Stimulated activated CD8-positive, alpha-beta memory T cell treated with anti-CD3 and anti-CD28 coated beads, Interleukin-2, amount 100 ng/mL, for 1 hour (primary cell): ENCODE results near the gene EHD4.

Experiments used
- DNase-seq, 2 donors: peaks; one replicate each; pipeline ENCODE4 v3.0.0-alpha.2; 2020; ENCODE audit warnings: low read depth in 2 of 2

EHD4 gene

GRCh38 chr15:41980654-41981323 is 8.4 kb upstream of the EHD4 start:
- no peak for DNase-seq

- DNase-seq, result no peak
These were observed 7.3 kb upstream of the EHD4 start for GRCh38 chr15:41979493-41980266.

- no peak for DNase-seq
These were observed 6.2 kb upstream of the EHD4 start for GRCh38 chr15:41978534-41978933.

GRCh38 chr15:41977757-41978383 is 5.5 kb upstream of the EHD4 start:
- no peak for DNase-seq

- DNase-seq, result no peak
These were observed 3.3 kb upstream of the EHD4 start for GRCh38 chr15:41975669-41976068.

GRCh38 chr15:41974041-41974440 is 1.7 kb upstream of the EHD4 start:
- DNase-seq, result no peak

GRCh38 chr15:41971895-41972252 is 483 bp downstream of the EHD4 start:
- DNase-seq, result no peak

GRCh38 chr15:41971089-41971894 is 1.1 kb downstream of the EHD4 start:
- peak; percentile 43 to 65 for DNase-seq

GRCh38 chr15:41970456-41970855 is 1.9 kb downstream of the EHD4 start:
- DNase-seq, result no peak

GRCh38 chr15:41969851-41970431 is 2.4 kb downstream of the EHD4 start:
- DNase-seq, result no peak

- no peak for DNase-seq
These were observed 3.7 kb downstream of the EHD4 start for GRCh38 chr15:41968701-41969100.

GRCh38 chr15:41967506-41968206 is 4.7 kb downstream of the EHD4 start:
- DNase-seq, result no peak

- no peak for DNase-seq
These were observed 5.4 kb downstream of the EHD4 start for GRCh38 chr15:41966920-41967465.

- no peak for DNase-seq
These were observed 5.9 kb downstream of the EHD4 start for GRCh38 chr15:41966414-41966812.

- no peak for DNase-seq
These were observed 6.6 kb downstream of the EHD4 start for GRCh38 chr15:41965441-41966413.

- no peak for DNase-seq
These were observed 10.7 kb downstream of the EHD4 start for GRCh38 chr15:41961595-41962202.

- no peak for DNase-seq
These were observed 11.3 kb downstream of the EHD4 start for GRCh38 chr15:41961001-41961518.

GRCh38 chr15:41958002-41958420 is 14.3 kb downstream of the EHD4 start:
- DNase-seq, result no peak
